Prostate gland (tissue), 2 donors: ENCODE measurements around the gene SHISAL2B. TPM values are rescaled to one million over a fixed set of nuclear protein-coding genes. Genes with fewer than 3 reads are reported as not detected.
"Not testable (repeated sequence)": the region's sequence is repeated elsewhere in the genome, so short reads cannot be mapped to it uniquely, and the experiment has no call there.

Experiments used
- DNase-seq: peaks from one replicate; pipeline ENCODE4 v3.0.0-alpha.2; 2019; ENCODE audit warnings: low spot score
- H3K27ac ChIP-seq, 2 donors: fragments of 200-600 bp; sonication (generic); 2 replicates each; pipeline ENCODE4 v1.5.1; 2017 to 2019
- H3K27me3 ChIP-seq: fragments of 200-600 bp; sonication (generic); replicated peaks from 2 replicates; pipeline ENCODE4 v1.5.1; 2019; ENCODE audit not compliant: insufficient read depth
- H3K36me3 ChIP-seq, 2 donors: fragments of 200-600 bp; sonication (generic); 1 replicate in 1 of 2; 2 replicates in 1 of 2; pipeline versions ENCODE4 v1.5.1 to v1.8.1; 2017 to 2019
- H3K4me1 ChIP-seq: fragments of 200-600 bp; sonication (generic); replicated peaks from 2 replicates; pipeline ENCODE4 v1.5.1; 2019
- H3K4me3 ChIP-seq, 2 donors: fragments of 200-600 bp; sonication (generic); 2 replicates each; pipeline ENCODE4 v1.5.1; 2017 to 2019
- H3K9me3 ChIP-seq: fragments of 200-600 bp; sonication (generic); 2 replicates; pipeline ENCODE4 v1.5.1; 2017
- POLR2A ChIP-seq: fragments of 450-650 bp; IDR thresholded peaks from one replicate; pipeline ENCODE4 v1.6.1; 2016; ENCODE audit warnings: antibody characterized with exemption, mild to moderate bottlenecking
- POLR2AphosphoS5 ChIP-seq: sonication (generic); formaldehyde crosslinking; IDR thresholded peaks from one replicate; pipeline ENCODE4 v1.6.1; 2017; ENCODE audit warnings: antibody characterized with exemption
- WGBS: methylation state at CpG from one replicate; pipeline ENCODE4 v1.1.5; 2018; 5-methylcytosine and 5-hydroxymethylcytosine counted together
- intact Hi-C: fragments of 100-400 bp; cut with DNase I; formaldehyde crosslinking; loops from one replicate; pipeline ENCODE4 v1.14.2; 2022
- total RNA-seq, 2 donors: library from RNA; depleted of rRNA; stranded (reverse); fragments of >200 nt; gene quantifications; one replicate each; pipeline ENCODE4 v1.1.0, GENCODE V29; 2016
- TF ChIP-seq, protein P1 (sequence below), 4 experiments: fragments of 200-600 bp in 2 of 4; fragments of 450-650 bp in 2 of 4; sonication (generic) in 2 of 4; IDR thresholded peaks; 1 replicate in 3 of 4; 2 replicates in 1 of 4; pipeline ENCODE4 v1.5.1; 2016 to 2019; ENCODE audit warnings: antibody characterized with exemption in 4 of 4, mild to moderate bottlenecking in 2 of 4, moderate library complexity in 2 of 4

Gene SHISAL2B
- total RNA-seq, 2 donors from 2014 or later: not detected

- TF ChIP-seq, protein P1, sequence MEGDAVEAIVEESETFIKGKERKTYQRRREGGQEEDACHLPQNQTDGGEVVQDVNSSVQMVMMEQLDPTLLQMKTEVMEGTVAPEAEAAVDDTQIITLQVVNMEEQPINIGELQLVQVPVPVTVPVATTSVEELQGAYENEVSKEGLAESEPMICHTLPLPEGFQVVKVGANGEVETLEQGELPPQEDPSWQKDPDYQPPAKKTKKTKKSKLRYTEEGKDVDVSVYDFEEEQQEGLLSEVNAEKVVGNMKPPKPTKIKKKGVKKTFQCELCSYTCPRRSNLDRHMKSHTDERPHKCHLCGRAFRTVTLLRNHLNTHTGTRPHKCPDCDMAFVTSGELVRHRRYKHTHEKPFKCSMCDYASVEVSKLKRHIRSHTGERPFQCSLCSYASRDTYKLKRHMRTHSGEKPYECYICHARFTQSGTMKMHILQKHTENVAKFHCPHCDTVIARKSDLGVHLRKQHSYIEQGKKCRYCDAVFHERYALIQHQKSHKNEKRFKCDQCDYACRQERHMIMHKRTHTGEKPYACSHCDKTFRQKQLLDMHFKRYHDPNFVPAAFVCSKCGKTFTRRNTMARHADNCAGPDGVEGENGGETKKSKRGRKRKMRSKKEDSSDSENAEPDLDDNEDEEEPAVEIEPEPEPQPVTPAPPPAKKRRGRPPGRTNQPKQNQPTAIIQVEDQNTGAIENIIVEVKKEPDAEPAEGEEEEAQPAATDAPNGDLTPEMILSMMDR (IDR thresholded peaks at IDR 0.05): no peak
- TF ChIP-seq POLR2AphosphoS5 (no peak), POLR2A (no peak)
- peaks cover 5% of the 10 kb centered on the region for H3K27me3 ChIP-seq
- 85% methylated on average over 3 of the region's 3 CpGs for WGBS
Measured at GRCh38 chr5:64688965-64689364, 1.3 kb upstream of the SHISAL2B start.

GRCh38 chr5:64690104-64690416, 243 bp upstream of the SHISAL2B start:
- intact Hi-C loops: no loop called here
- H3K9me3 ChIP-seq: no peaks in the 10 kb centered on the region
- no peak for DNase-seq
- no peak for TF ChIP-seq POLR2AphosphoS5
- TF ChIP-seq POLR2A: no peak
- TF ChIP-seq, protein P1 (IDR thresholded peaks at IDR 0.05): no peak
- H3K36me3 ChIP-seq: no peaks in the 10 kb centered on the region
- H3K27ac ChIP-seq: no peak overlapping the region
- H3K4me3 ChIP-seq: no peak overlapping the region
- 4% methylated on average over 9 of the region's 9 CpGs for WGBS
- peaks cover 5% of the 10 kb centered on the region for H3K27me3 ChIP-seq
- no peaks in the 10 kb centered on the region for H3K4me1 ChIP-seq

More at GRCh38 chr5:64688965-64689364, 1.3 kb upstream of the SHISAL2B start:
- Histone ChIP-seq H3K27ac (no peak overlapping the region), H3K4me3 (no peak overlapping the region), H3K4me1 (no peaks in the 10 kb centered on the region), H3K36me3 (no peaks in the 10 kb centered on the region), H3K9me3 (no peaks in the 10 kb centered on the region)
- intact Hi-C loops: no loop called here
- no peak for DNase-seq

DNA sequence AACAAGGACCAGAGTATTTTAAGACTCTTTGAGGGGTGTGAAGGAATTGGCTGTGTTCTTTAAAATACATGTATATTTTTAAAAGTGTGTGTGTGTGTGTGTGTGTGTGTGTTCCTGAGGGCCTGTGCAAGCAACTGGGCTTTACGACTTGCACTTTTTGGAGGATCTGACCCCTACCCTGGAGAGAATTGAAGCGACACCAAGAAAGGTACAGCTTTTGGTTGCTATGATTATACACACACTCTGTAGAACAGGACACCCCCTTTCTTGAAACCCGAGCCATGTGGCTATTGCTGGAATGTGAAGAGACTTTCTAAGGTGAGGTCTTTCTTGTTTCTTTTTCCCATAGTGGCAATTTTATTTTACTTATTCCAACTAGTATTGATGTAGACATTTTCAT, 988 bp downstream of the SHISAL2B start:
- intact Hi-C loops: no loop called here

DNA sequence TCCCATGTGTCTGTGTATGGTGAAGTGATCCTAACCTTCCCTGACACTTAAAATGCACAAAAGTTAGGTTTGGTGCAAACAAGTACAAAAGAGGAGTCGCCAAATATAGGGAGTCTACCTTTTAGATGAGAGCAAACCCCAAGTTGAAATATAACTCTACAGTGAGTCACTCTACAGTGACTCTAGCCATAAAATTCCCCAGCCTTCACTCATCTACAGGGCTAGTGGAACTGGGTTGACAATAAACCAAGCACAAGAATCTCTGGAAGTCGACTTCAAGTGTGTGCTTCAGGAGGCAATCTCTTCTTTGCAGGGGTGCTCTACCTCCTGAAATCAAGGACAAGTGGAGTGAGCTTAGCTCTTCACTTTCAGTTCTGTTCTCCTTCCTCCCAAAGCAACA, 3.3 kb downstream of the SHISAL2B start:
- H3K27ac ChIP-seq: no peak overlapping the region
- H3K4me1 ChIP-seq: no peaks in the 10 kb centered on the region
- TF ChIP-seq, protein P1 (IDR thresholded peaks at IDR 0.05): no peak
- no peak for TF ChIP-seq POLR2A
- TF ChIP-seq POLR2AphosphoS5: no peak
- no peak for DNase-seq
- WGBS: 80% methylated on average over 2 of the region's 2 CpGs
- no peaks in the 10 kb centered on the region for H3K9me3 ChIP-seq
- no peak overlapping the region for H3K4me3 ChIP-seq
- intact Hi-C loops: no loop called here
- H3K36me3 ChIP-seq: no peaks in the 10 kb centered on the region
- H3K27me3 ChIP-seq: peaks cover 5% of the 10 kb centered on the region

More for the DNA sequence above, 988 bp downstream of the SHISAL2B start:
- Histone ChIP-seq H3K27me3 (peaks cover 5% of the 10 kb centered on the region), H3K27ac (no peak overlapping the region), H3K36me3 (no peaks in the 10 kb centered on the region), H3K4me1 (no peaks in the 10 kb centered on the region), H3K9me3 (no peaks in the 10 kb centered on the region), H3K4me3 (no peak overlapping the region)
- WGBS: 57% methylated on average over 3 of the region's 3 CpGs
- DNase-seq: no peak
- TF ChIP-seq POLR2AphosphoS5 (no peak), POLR2A (no peak)
- TF ChIP-seq, protein P1 (IDR thresholded peaks at IDR 0.05): no peak

DNA sequence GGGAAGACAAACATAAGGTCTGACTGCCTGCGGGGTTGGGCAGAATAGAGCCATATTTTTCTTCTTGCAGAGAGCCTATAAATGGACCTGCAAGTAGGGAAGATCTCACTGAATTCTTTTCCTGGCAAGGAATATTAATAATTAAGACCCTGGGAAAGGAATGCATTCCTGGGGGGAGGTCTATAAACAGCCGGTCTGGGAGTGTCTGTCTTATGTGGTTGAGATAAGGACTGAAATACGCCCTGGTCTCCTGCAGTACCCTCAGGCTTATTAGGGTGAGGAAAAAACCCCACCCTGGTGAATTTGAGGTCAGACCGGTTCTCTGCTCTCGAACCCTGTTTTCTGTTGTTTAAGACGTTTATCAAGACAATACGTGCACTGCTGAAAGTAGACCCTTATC, 6.1 kb downstream of the SHISAL2B start:
- H3K36me3 ChIP-seq, DNase-seq, H3K4me3 ChIP-seq, H3K9me3 ChIP-seq, H3K4me1 ChIP-seq, intact Hi-C loops, H3K27ac ChIP-seq, H3K27me3 ChIP-seq: not testable (repeated sequence)
- 91% methylated on average over 7 of the region's 7 CpGs for WGBS
